ENCODE results near the gene LGI2.

- TF ChIP-seq, protein P1, sequence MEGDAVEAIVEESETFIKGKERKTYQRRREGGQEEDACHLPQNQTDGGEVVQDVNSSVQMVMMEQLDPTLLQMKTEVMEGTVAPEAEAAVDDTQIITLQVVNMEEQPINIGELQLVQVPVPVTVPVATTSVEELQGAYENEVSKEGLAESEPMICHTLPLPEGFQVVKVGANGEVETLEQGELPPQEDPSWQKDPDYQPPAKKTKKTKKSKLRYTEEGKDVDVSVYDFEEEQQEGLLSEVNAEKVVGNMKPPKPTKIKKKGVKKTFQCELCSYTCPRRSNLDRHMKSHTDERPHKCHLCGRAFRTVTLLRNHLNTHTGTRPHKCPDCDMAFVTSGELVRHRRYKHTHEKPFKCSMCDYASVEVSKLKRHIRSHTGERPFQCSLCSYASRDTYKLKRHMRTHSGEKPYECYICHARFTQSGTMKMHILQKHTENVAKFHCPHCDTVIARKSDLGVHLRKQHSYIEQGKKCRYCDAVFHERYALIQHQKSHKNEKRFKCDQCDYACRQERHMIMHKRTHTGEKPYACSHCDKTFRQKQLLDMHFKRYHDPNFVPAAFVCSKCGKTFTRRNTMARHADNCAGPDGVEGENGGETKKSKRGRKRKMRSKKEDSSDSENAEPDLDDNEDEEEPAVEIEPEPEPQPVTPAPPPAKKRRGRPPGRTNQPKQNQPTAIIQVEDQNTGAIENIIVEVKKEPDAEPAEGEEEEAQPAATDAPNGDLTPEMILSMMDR (IDR thresholded peaks at IDR 0.05; ENCODE audit: borderline replicate concordance, extremely low read depth, low read length, poor library complexity, severe bottlenecking), result no peak
- no peak for TF ChIP-seq EZH2 (IDR thresholded peaks at IDR 0.05; ENCODE audit: borderline replicate concordance, low read depth, low read length, severe bottlenecking)
Observed at GRCh38 chr4:25030277-25031076, at the start of gene LGI2.
